ENCODE results near the gene PRDM5.

GRCh38 chr4:120682981-120683380 lies 239.5 kb downstream of the PRDM5 start:
- TF ChIP-seq TEAD4 (IDR thresholded peaks at IDR 0.05) (no peak), EP300 (IDR thresholded peaks at IDR 0.05; ENCODE audit: borderline replicate concordance) (no peak), RAD21 (IDR thresholded peaks at IDR 0.05; ENCODE audit: low read depth) (no peak), CREB1 (IDR thresholded peaks at IDR 0.05; ENCODE audit: low read depth) (no peak), YY1 (IDR thresholded peaks at IDR 0.05; ENCODE audit: low read depth) (no peak)
